Ovary (tissue), 9 donors: ENCODE results near the gene FGD5. TPM values are rescaled to one million over a fixed set of nuclear protein-coding genes. Genes with fewer than 3 reads are reported as not detected.

Experiments
- DNase-seq, 5 donors: peaks; one replicate each; pipeline ENCODE4 v3.0.0-alpha.2; 2019 to 2020
- H3K27ac ChIP-seq, 2 donors: fragments of 200-600 bp; one replicate each; pipeline versions ENCODE4 v1.5.1 to v1.8.0; 2019 to 2022
- H3K27me3 ChIP-seq: fragments of 200-600 bp; one replicate; pipeline ENCODE4 v1.8.0; 2022
- H3K36me3 ChIP-seq: fragments of 200-600 bp; sonication (generic); one replicate; pipeline ENCODE4 v1.5.1; 2019
- H3K4me1 ChIP-seq: one replicate; pipeline ENCODE4 v1.8.1; 2013; ENCODE audit warnings: mild to moderate bottlenecking, moderate library complexity; ENCODE audit not compliant: insufficient read depth
- H3K4me3 ChIP-seq: fragments of 200-600 bp; sonication (generic); one replicate; pipeline ENCODE4 v1.5.1; 2017
- H3K9me3 ChIP-seq, 2 donors: fragments of 200-600 bp in 1 of 2; sonication (generic) in 1 of 2; one replicate each; pipeline versions ENCODE4 v1.5.1 to v1.8.1; 2013 to 2019; ENCODE audit warnings: mild to moderate bottlenecking in 1 of 2, moderate library complexity in 1 of 2
- CTCF ChIP-seq, 3 donors: fragments of 450-650 bp in 2 of 3; fragments of 200-600 bp in 1 of 3; IDR thresholded peaks; one replicate each; pipeline versions ENCODE4 v1.5.1 to v1.8.0; 2016 to 2022; ENCODE audit warnings: antibody characterized with exemption in 3 of 3, mild to moderate bottlenecking in 1 of 3
- EP300 ChIP-seq: sonication (generic); formaldehyde crosslinking; IDR thresholded peaks from one replicate; pipeline ENCODE4 v1.6.1; 2017; ENCODE audit warnings: antibody characterized with exemption
- POLR2A ChIP-seq: fragments of 450-650 bp; IDR thresholded peaks from one replicate; pipeline ENCODE4 v1.6.1; 2017; ENCODE audit warnings: antibody characterized with exemption, mild to moderate bottlenecking, moderate library complexity
- WGBS, 3 donors: extraction: QIAGEN DNeasy Blood & Tissue Kit in 1 of 3; methylation state at CpG; one replicate each; pipeline versions ENCODE4 v1.1.5 to v1.1.7; 2013 to 2017; 5-methylcytosine and 5-hydroxymethylcytosine counted together
- intact Hi-C, 4 donors: fragments of 100-400 bp; cut with DNase I; formaldehyde crosslinking; loops; one replicate each; pipeline versions ENCODE4 v1.11.0 to v1.15.1; 2022 to 2023
- polyA plus RNA-seq, 2 donors: library from polyadenylated mRNA; stranded (reverse); fragments of 200-250 nt in 1 of 2; fragments of 350-450 nt in 1 of 2; fragmentation: Illumina TruSeq in 1 of 2; extraction: RNeasy Lipid Tissue Mini Kit (QIAGEN cat#74804) in 1 of 2; gene quantifications; one replicate each; pipeline ENCODE4 v1.2.3, GENCODE V29; 2013 to 2014
- total RNA-seq, 7 donors: library from RNA; depleted of rRNA in 2 of 7; stranded (reverse); fragments of >200 nt in 2 of 7; fragmentation: NEBNext Ultra II Directional in 3 of 7; extraction: Animal tissue kit (Norgen Biotek cat#: 25700) in 3 of 7; gene quantifications; one replicate each; pipeline versions ENCODE4 v1.1.0 to v1.2.4, GENCODE V29; 2016 to 2023
- donor health status: DM: no; HTN: no; CAD: no; lungs with moderate emphysema.
- donor health status: DM: no; HTN: no; CAD: no.
- donor health status: Bipolar disorder and iron deficiency.
- donor health status: DM: yes; HTN: yes; CAD: no.
- donor health status: DM: no; HTN: no; CAD: no.
- donor health status: DM: yes; HTN: yes; CAD: no.

Gene FGD5
- total and polyA plus RNA-seq, 9 donors, result 5.1 to 38.3 (median 13.0) TPM

- 33 to 37% (median 36%) methylated on average over 15 of the region's 15 CpGs for whole genome bisulfite sequencing, 3 donors
- Histone ChIP-seq H3K27ac (no peak overlapping the region), H3K9me3 (no peaks in the 10 kb centered on the region), H3K27me3 (no peaks in the 10 kb centered on the region), H3K4me1 (peaks cover 8% of the 10 kb centered on the region), H3K4me3 (no peak overlapping the region), H3K36me3 (no peaks in the 10 kb centered on the region)
- DNase-seq, result peak; percentile 46 to 77 (median 74)
- TF ChIP-seq CTCF (IDR thresholded peaks at IDR 0.05), result peak; percentile 34 to 61 (median 38)
- no peak for TF ChIP-seq POLR2A
- intact Hi-C loops, result loop anchor here (5.0 to 10.0 kb wide), 3 partner anchors 123 to 131 kb away; no protein-coding TSS in a partner anchor
Measured at GRCh38 chr3:14791343-14791945, 27.3 kb upstream of the FGD5 start.

- intact Hi-C loops, result loop anchor here (5.0 to 10.0 kb wide), 3 partner anchors 122 to 130 kb away; no protein-coding TSS in a partner anchor
- TF ChIP-seq EP300 (no peak), POLR2A (no peak), CTCF (IDR thresholded peaks at IDR 0.05) (no peak)
- no peaks in the 10 kb centered on the region for H3K27me3 ChIP-seq
- peak overlapping the region; percentile 4 to 18 for H3K27ac ChIP-seq
- H3K4me1 ChIP-seq, result peaks cover 8% of the 10 kb centered on the region
- DNase-seq, result no peak
- 80 to 85% (median 84%) methylated on average over 8 to 9 of the region's 9 CpGs for WGBS, 3 donors
- no peaks in the 10 kb centered on the region for H3K9me3 ChIP-seq
- no peak overlapping the region for H3K4me3 ChIP-seq
- H3K36me3 ChIP-seq, result no peaks in the 10 kb centered on the region
Measured at GRCh38 chr3:14792691-14793121, 26.1 kb upstream of the FGD5 start.

GRCh38 chr3:14793126-14793857 lies 25.5 kb upstream of the FGD5 start:
- Histone ChIP-seq H3K36me3 (no peaks in the 10 kb centered on the region), H3K27me3 (no peaks in the 10 kb centered on the region), H3K27ac (peak overlapping the region; percentile 4 to 68), H3K4me1 (peaks cover 8% of the 10 kb centered on the region), H3K4me3 (no peak overlapping the region), H3K9me3 (no peaks in the 10 kb centered on the region)
- peak; percentile 43 to 68 (median 54) for DNase-seq
- TF ChIP-seq CTCF (IDR thresholded peaks at IDR 0.05), result no peak
- TF ChIP-seq POLR2A, result no peak
- TF ChIP-seq EP300, result no peak
- WGBS, 3 donors, result 16 to 22% (median 17%) methylated on average over 15 of the region's 15 CpGs
- intact Hi-C loops, result loop anchor here (5.0 to 10.0 kb wide), 3 partner anchors 122 to 129 kb away; no protein-coding TSS in a partner anchor

GRCh38 chr3:14793858-14794234 lies 24.9 kb upstream of the FGD5 start:
- H3K9me3 ChIP-seq, result no peaks in the 10 kb centered on the region
- H3K4me3 ChIP-seq, result no peak overlapping the region
- DNase-seq, result no peak
- H3K4me1 ChIP-seq, result peaks cover 8% of the 10 kb centered on the region
- intact Hi-C loops, result loop anchor here (5.0 to 10.0 kb wide), 3 partner anchors 121 to 128 kb away; no protein-coding TSS in a partner anchor
- TF ChIP-seq EP300 (no peak), CTCF (IDR thresholded peaks at IDR 0.05) (no peak), POLR2A (no peak)
- WGBS, 3 donors, result 42 to 55% (median 52%) methylated on average over 5 of the region's 5 CpGs
- peak overlapping the region; percentile 4 to 68 for H3K27ac ChIP-seq
- H3K36me3 ChIP-seq, result no peaks in the 10 kb centered on the region
- H3K27me3 ChIP-seq, result no peaks in the 10 kb centered on the region
